ENCODE measurements around the gene PPCS. TPM values are rescaled to one million over a fixed set of nuclear protein-coding genes. Genes with fewer than 3 reads are reported as not detected.

Gene PPCS
- total and polyA plus RNA-seq, 2 of the 4 experiments (the other 2 are of a cell fraction): 8.2 to 18.9 TPM

DNA sequence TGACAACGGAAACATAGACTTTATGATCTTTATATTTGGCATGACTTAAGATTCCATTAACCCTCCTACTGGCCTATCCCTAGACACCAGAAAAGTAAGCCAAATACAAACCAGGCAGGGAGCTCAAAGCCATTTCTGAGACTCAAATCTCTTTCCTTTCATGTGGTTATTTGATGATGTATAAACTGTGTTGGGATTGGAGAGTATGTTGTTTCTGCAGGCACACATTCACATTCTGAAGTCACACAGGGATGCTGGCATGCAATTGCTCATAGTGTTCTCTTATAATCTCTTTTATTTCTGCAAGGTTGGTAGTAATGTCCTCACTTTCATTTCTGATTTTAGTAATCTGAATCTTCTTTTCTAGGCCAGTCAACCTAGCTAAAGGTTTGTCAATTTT lies 6.3 kb upstream of the PPCS start:
- Histone ChIP-seq H2BK15ac (ENCODE audit: low read depth, low read length) (no peak overlapping the region), H2BK20ac (ENCODE audit: low read depth, low read length) (no peak overlapping the region), H3K27me3 (ENCODE audit: control insufficient read depth, insufficient read depth, low read length) (peaks cover 2% of the 10 kb centered on the region), H4K91ac (ENCODE audit: insufficient read depth, low read depth, low read length) (no peak overlapping the region), H3K4me2 (ENCODE audit: low read depth, low read length) (no peak overlapping the region), H3K56ac (ENCODE audit: extremely low read depth, insufficient read depth, low read length) (no peak overlapping the region), H3K23ac (ENCODE audit: low read depth, low read length) (no peak overlapping the region), H3K9ac (ENCODE audit: low read depth, low read length) (no peak overlapping the region), H3K4me1 (ENCODE audit: control insufficient read depth, insufficient read depth, low read length) (no peaks in the 10 kb centered on the region), H2BK120ac (ENCODE audit: low read depth, low read length) (no peak overlapping the region), H3K14ac (replicated peaks; ENCODE audit: low read depth, low read length) (no peak overlapping the region), H4K20me1 (ENCODE audit: insufficient read depth, low read length) (no peaks in the 10 kb centered on the region), H4K8ac (ENCODE audit: low read depth in 2 of 2, low read length in 2 of 2) (no peak overlapping the region), H3K27ac (ENCODE audit: insufficient read depth, low read length) (no peak overlapping the region), H2AK9ac (replicated peaks; ENCODE audit: low read depth, low read length, poor library complexity) (no peak overlapping the region), H3K4ac (ENCODE audit: low read depth, low read length) (no peak overlapping the region), H2AK5ac (ENCODE audit: low read depth, low read length) (no peak overlapping the region), H3K4me3 (ENCODE audit: insufficient read depth, low read depth, low read length) (no peak overlapping the region), H3K9me3 (ENCODE audit: control insufficient read depth, insufficient read depth, low read length) (0 out of 2 replicates have a peak, but pooled peaks cover 2% of the 10 kb centered on the region), H3K9me1 (ENCODE audit: insufficient read depth, low read length) (no peaks in the 10 kb centered on the region), H4K5ac (ENCODE audit: low read depth, low read length) (no peak overlapping the region), H2AFZ (replicated peaks; ENCODE audit: low read length, poor library complexity) (no peak overlapping the region), H3K18ac (ENCODE audit: low read depth, low read length) (no peak overlapping the region), H3K79me1 (ENCODE audit: low read depth in 1 of 2, low read length in 2 of 2) (no peaks in the 10 kb centered on the region), H3K36me3 (ENCODE audit: control insufficient read depth, insufficient read depth, low read length) (no peaks in the 10 kb centered on the region), H2BK5ac (ENCODE audit: low read depth, low read length, poor library complexity, severe bottlenecking) (no peak overlapping the region)
- dilution Hi-C loops (cut with HindIII; ENCODE audit: low sequenced_read_pairs, unreplicated experiment) (no loop called here), intact Hi-C loops (cut with micrococcal nuclease) (no loop called here), in situ Hi-C loops (cut with MboI; ENCODE audit: low sequenced_read_pairs) (no loop called here)
- WGBS, 2 experiments (ENCODE audit: extremely low coverage in 2 of 2, insufficient read length in 1 of 2): no CpG with 5 or more reads among the region's 1 CpG
- ATAC-seq (ENCODE audit: low read depth): no peak
- no TSS peak for BruUV-seq (replicated peaks)
- POLR2A ChIA-PET (ENCODE audit: unreplicated experiment): no interaction called here
- no peak for DNase-seq
- no peak for TF ChIP-seq POLR2A (IDR thresholded peaks at IDR 0.05; ENCODE audit: low read depth, low read length)
- TF ChIP-seq SMC3 (IDR thresholded peaks at IDR 0.05; ENCODE audit: low read depth, low read length): no peak
- TF ChIP-seq MAFK (IDR thresholded peaks at IDR 0.05; ENCODE audit: low read depth, low read length): no peak
- TF ChIP-seq FOS (IDR thresholded peaks at IDR 0.05; ENCODE audit: low read depth, low read length): no peak
- TF ChIP-seq CHD1 (IDR thresholded peaks at IDR 0.05; ENCODE audit: low read depth, low read length): no peak
- no peak for TF ChIP-seq RFX5 (IDR thresholded peaks at IDR 0.05; ENCODE audit: low read depth, low read length)
- TF ChIP-seq MAZ (IDR thresholded peaks at IDR 0.05; ENCODE audit: borderline replicate concordance, low read depth, low read length): no peak
- TF ChIP-seq, protein P1, sequence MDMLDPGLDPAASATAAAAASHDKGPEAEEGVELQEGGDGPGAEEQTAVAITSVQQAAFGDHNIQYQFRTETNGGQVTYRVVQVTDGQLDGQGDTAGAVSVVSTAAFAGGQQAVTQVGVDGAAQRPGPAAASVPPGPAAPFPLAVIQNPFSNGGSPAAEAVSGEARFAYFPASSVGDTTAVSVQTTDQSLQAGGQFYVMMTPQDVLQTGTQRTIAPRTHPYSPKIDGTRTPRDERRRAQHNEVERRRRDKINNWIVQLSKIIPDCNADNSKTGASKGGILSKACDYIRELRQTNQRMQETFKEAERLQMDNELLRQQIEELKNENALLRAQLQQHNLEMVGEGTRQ (IDR thresholded peaks at IDR 0.05; ENCODE audit: low read depth, low read length): no peak
- no peak for TF ChIP-seq BHLHE40 (IDR thresholded peaks at IDR 0.05; ENCODE audit: low read depth, low read length)
- TF ChIP-seq RAD21 (IDR thresholded peaks at IDR 0.05; ENCODE audit: low read length): no peak
- CTCF ChIA-PET: no interaction called here

All from IMR-90 (cell line).